SK-N-SH (cell line): ENCODE data around the gene GLCCI1. TPM values are rescaled to one million over a fixed set of nuclear protein-coding genes. Genes with fewer than 3 reads are reported as not detected.
A peak's percentile ranks its signal among the peaks of the same experiment; 100 is the strongest.

ENCODE experiments used
- CTCF ChIA-PET: fragments of 300-600, 350-600 bp; formaldehyde crosslinking; extraction: SDS; loops from one replicate; lab custom pipeline; 2021; lab: Yijun Ruan, JAX
- POLR2A ChIA-PET: fragments of 350-600 bp; sonication (Branson Sonifier 250); formaldehyde crosslinking; extraction: SDS; loops from one replicate; lab custom pipeline; 2020; ENCODE audit warnings: antibody characterized with exemption, inconsistent platforms; lab: Yijun Ruan, JAX
- DNase-seq: peaks from one replicate; pipeline ENCODE4 v3.0.0; 2012
- H2AFZ ChIP-seq: fragments of 200-600 bp; sonication (generic); 2 replicates; pipeline ENCODE4 v1.8.1; 2016; ENCODE audit warnings: antibody characterized with exemption, mild to moderate bottlenecking, low read depth
- H3F3A ChIP-seq: fragments of 200-600 bp; sonication (generic); replicated peaks from 2 replicates; pipeline ENCODE3; 2016; ENCODE audit warnings: antibody characterized with exemption, mild to moderate bottlenecking; ENCODE audit not compliant: insufficient read depth
- H3K27ac ChIP-seq, 2 experiments: fragments of 200-500 bp in 1 of 2; fragments of 200-600 bp in 1 of 2; sonication (Bioruptor generic) in 1 of 2; sonication (generic), shearing (Covaris generic) in 1 of 2; 2 replicates each; pipeline versions ENCODE4 v1.5.1 to v1.6.1; 2014 to 2016; ENCODE audit warnings: low read depth in 2 of 2, inconsistent platforms in 1 of 2, low read length in 1 of 2, mild to moderate bottlenecking in 1 of 2, mixed read lengths in 1 of 2
- H3K27me3 ChIP-seq: fragments of 200-600 bp; sonication (generic), shearing (Covaris generic); 2 replicates; pipeline ENCODE4 v1.6.1; 2016; ENCODE audit warnings: mixed run types; ENCODE audit not compliant: insufficient read depth
- H3K36me3 ChIP-seq, 2 experiments: fragments of 200-500 bp in 1 of 2; fragments of 200-600 bp in 1 of 2; sonication (Bioruptor generic) in 1 of 2; sonication (generic) in 1 of 2; replicated peaks in 1 of 2; 2 replicates each; pipeline versions ENCODE3 to v1.5.1; 2014 to 2016; ENCODE audit warnings: low read length in 1 of 2, mild to moderate bottlenecking in 1 of 2; ENCODE audit not compliant: insufficient read depth in 2 of 2, control insufficient read depth in 1 of 2
- H3K4me1 ChIP-seq, 2 experiments: fragments of 200-500 bp in 1 of 2; fragments of 200-600 bp in 1 of 2; sonication (Bioruptor generic) in 1 of 2; sonication (generic), shearing (Covaris generic) in 1 of 2; 2 replicates each; pipeline versions ENCODE4 v1.5.1 to v1.6.1; 2014 to 2016; ENCODE audit warnings: low read depth in 1 of 2, low read length in 1 of 2, mixed run types in 1 of 2; ENCODE audit not compliant: insufficient read depth in 2 of 2, control insufficient read depth in 1 of 2
- H3K4me2 ChIP-seq: fragments of 200-600 bp; sonication (generic), shearing (Covaris generic); 2 replicates; pipeline ENCODE4 v1.6.1; 2017; ENCODE audit warnings: mixed run types
- H3K4me3 ChIP-seq, 2 experiments: fragments of 200-500 bp in 1 of 2; fragments of 200-600 bp in 1 of 2; sonication (Bioruptor generic) in 1 of 2; sonication (generic), shearing (Covaris generic) in 1 of 2; 2 replicates each; pipeline versions ENCODE4 v1.5.1 to v1.8.1; 2014 to 2016; ENCODE audit warnings: low read depth in 2 of 2, inconsistent platforms in 1 of 2, low read length in 1 of 2, mild to moderate bottlenecking in 1 of 2, mixed read lengths in 1 of 2, moderate library complexity in 1 of 2
- H3K79me2 ChIP-seq: fragments of 200-600 bp; sonication (generic); 2 replicates; pipeline ENCODE4 v1.8.1; 2017; ENCODE audit warnings: mild to moderate bottlenecking; ENCODE audit not compliant: insufficient read depth
- H3K9ac ChIP-seq: fragments of 200-600 bp; sonication (generic); 2 replicates; pipeline ENCODE4 v1.6.1; 2017; ENCODE audit warnings: mixed run types
- H3K9me2 ChIP-seq: fragments of 200-600 bp; sonication (generic); 2 replicates; pipeline ENCODE4 v1.6.1; 2017; ENCODE audit warnings: mixed run types
- H3K9me3 ChIP-seq: fragments of 200-600 bp; sonication (generic); 2 replicates; pipeline ENCODE4 v1.6.1; 2017; ENCODE audit warnings: mixed run types, mild to moderate bottlenecking, moderate library complexity
- H4K20me1 ChIP-seq: fragments of 200-600 bp; sonication (generic); 2 replicates; pipeline ENCODE4 v1.6.1; 2017; ENCODE audit warnings: mild to moderate bottlenecking, mixed run types; ENCODE audit not compliant: insufficient read depth
- CTCF ChIP-seq: fragments of 200-600 bp; sonication (generic); IDR thresholded peaks from 2 replicates; pipeline ENCODE4 v1.6.1; 2017; ENCODE audit warnings: antibody characterized with exemption, mild to moderate bottlenecking, moderate library complexity
- EP300 ChIP-seq, 2 experiments: IDR thresholded peaks; 2 replicates each; pipeline versions ENCODE4 v1.4.0 to v1.6.1; 2012; ENCODE audit warnings: borderline replicate concordance in 1 of 2, low read depth in 1 of 2, low read length in 1 of 2
- EZH2phosphoT487 ChIP-seq: fragments of 200-600 bp; sonication (generic); IDR thresholded peaks from 2 replicates; pipeline ENCODE4 v1.6.1; 2017; ENCODE audit warnings: low read depth, mixed run types, mild to moderate bottlenecking, antibody characterized with exemption, moderate library complexity, borderline replicate concordance
- FOXM1 ChIP-seq: IDR thresholded peaks from 2 replicates; pipeline ENCODE4 v1.4.0; 2012; ENCODE audit warnings: low read depth, mild to moderate bottlenecking
- GATA2 ChIP-seq: sonication (generic); formaldehyde crosslinking; IDR thresholded peaks from 2 replicates; pipeline ENCODE4 v1.5.0; 2020; ENCODE audit warnings: mild to moderate bottlenecking, missing genetic modification reagents
- JUND ChIP-seq: IDR thresholded peaks from 2 replicates; pipeline ENCODE4 v1.4.0; 2012
- RXRA ChIP-seq: IDR thresholded peaks from 2 replicates; pipeline ENCODE4 v1.4.0; 2012; ENCODE audit warnings: low read depth, mild to moderate bottlenecking, borderline replicate concordance
- WGBS: methylation state at CpG from one replicate; pipeline ENCODE4 v1.1.6; 2017; ENCODE audit warnings: low lambda C conversion rate; 5-methylcytosine and 5-hydroxymethylcytosine counted together
- polyA plus RNA-seq, 3 experiments: library from polyadenylated mRNA; depleted of rRNA; stranded (reverse); fragments of >200 nt; gene quantifications; 2 replicates each; pipeline ENCODE4 v1.2.3, GENCODE V29; 2012
- TF ChIP-seq, protein P1 (sequence below): IDR thresholded peaks from 2 replicates; pipeline ENCODE4; 2012
- TF ChIP-seq, protein P2 (sequence below): fragments of 150-350 bp; IDR thresholded peaks from 2 replicates; pipeline ENCODE4 v1.6.1; 2016; ENCODE audit warnings: mild to moderate bottlenecking, low read depth, low read length
- TF ChIP-seq, protein P3 (sequence below): IDR thresholded peaks from 2 replicates; pipeline ENCODE4 v1.6.1; 2012; ENCODE audit warnings: mild to moderate bottlenecking, low read depth, low read length, moderate library complexity

GLCCI1 gene
- polyA plus RNA-seq, 1 of the 3 experiments (the other 2 are of a cell fraction), result 5.5 TPM

GRCh38 chr7:8115547-8116402 is 147.2 kb downstream of the GLCCI1 start:
- H3K27ac ChIP-seq, result no peak overlapping the region; a peak in 1 of 4 replicates
- H3K9me3 ChIP-seq, result no peaks in the 10 kb centered on the region
- no peaks in the 10 kb centered on the region for H3K79me2 ChIP-seq
- POLR2A ChIA-PET, result no interaction called here
- H3K9me2 ChIP-seq, result no peaks in the 10 kb centered on the region
- H3K27me3 ChIP-seq, result no peaks in the 10 kb centered on the region; the same call in 1 of the 2 replicates
- no peaks in the 10 kb centered on the region for H4K20me1 ChIP-seq
- H3K4me1 ChIP-seq, result no peaks in the 10 kb centered on the region; a peak in 1 of 4 replicates
- DNase-seq, result no peak
- H2AFZ ChIP-seq, result no peak overlapping the region
- 43% methylated on average over 3 of the region's 3 CpGs for WGBS
- CTCF ChIA-PET, result no interaction called here
- H3K36me3 ChIP-seq, result peaks cover 0 to 25% of the 10 kb centered on the region in 2 experiments
- no peak overlapping the region for H3K9ac ChIP-seq
- no peak overlapping the region for H3K4me3 ChIP-seq
- H3K4me2 ChIP-seq, result no peak overlapping the region
- TF ChIP-seq JUND (no peak), CTCF (no peak), EZH2phosphoT487 (no peak), GATA2 (CRISPR knock-in tag) (no peak), RXRA (no peak), EP300 (IDR thresholded peaks at IDR 0.05; ENCODE audit: borderline replicate concordance in 1 of 2, low read depth in 1 of 2, low read length in 1 of 2) (no peak)
- TF ChIP-seq, protein P1, sequence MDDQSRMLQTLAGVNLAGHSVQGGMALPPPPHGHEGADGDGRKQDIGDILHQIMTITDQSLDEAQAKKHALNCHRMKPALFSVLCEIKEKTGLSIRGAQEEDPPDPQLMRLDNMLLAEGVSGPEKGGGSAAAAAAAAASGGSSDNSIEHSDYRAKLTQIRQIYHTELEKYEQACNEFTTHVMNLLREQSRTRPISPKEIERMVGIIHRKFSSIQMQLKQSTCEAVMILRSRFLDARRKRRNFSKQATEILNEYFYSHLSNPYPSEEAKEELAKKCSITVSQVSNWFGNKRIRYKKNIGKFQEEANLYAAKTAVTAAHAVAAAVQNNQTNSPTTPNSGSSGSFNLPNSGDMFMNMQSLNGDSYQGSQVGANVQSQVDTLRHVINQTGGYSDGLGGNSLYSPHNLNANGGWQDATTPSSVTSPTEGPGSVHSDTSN, result no peak
- TF ChIP-seq, protein P2, sequence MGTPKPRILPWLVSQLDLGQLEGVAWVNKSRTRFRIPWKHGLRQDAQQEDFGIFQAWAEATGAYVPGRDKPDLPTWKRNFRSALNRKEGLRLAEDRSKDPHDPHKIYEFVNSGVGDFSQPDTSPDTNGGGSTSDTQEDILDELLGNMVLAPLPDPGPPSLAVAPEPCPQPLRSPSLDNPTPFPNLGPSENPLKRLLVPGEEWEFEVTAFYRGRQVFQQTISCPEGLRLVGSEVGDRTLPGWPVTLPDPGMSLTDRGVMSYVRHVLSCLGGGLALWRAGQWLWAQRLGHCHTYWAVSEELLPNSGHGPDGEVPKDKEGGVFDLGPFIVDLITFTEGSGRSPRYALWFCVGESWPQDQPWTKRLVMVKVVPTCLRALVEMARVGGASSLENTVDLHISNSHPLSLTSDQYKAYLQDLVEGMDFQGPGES, result no peak
- H3F3A ChIP-seq, result no peaks in the 10 kb centered on the region

- H3K79me2 ChIP-seq, result no peaks in the 10 kb centered on the region
- peaks cover 0 to 25% of the 10 kb centered on the region in 2 experiments for H3K36me3 ChIP-seq
- H3K4me2 ChIP-seq, result no peak overlapping the region
- TF ChIP-seq, protein P3, sequence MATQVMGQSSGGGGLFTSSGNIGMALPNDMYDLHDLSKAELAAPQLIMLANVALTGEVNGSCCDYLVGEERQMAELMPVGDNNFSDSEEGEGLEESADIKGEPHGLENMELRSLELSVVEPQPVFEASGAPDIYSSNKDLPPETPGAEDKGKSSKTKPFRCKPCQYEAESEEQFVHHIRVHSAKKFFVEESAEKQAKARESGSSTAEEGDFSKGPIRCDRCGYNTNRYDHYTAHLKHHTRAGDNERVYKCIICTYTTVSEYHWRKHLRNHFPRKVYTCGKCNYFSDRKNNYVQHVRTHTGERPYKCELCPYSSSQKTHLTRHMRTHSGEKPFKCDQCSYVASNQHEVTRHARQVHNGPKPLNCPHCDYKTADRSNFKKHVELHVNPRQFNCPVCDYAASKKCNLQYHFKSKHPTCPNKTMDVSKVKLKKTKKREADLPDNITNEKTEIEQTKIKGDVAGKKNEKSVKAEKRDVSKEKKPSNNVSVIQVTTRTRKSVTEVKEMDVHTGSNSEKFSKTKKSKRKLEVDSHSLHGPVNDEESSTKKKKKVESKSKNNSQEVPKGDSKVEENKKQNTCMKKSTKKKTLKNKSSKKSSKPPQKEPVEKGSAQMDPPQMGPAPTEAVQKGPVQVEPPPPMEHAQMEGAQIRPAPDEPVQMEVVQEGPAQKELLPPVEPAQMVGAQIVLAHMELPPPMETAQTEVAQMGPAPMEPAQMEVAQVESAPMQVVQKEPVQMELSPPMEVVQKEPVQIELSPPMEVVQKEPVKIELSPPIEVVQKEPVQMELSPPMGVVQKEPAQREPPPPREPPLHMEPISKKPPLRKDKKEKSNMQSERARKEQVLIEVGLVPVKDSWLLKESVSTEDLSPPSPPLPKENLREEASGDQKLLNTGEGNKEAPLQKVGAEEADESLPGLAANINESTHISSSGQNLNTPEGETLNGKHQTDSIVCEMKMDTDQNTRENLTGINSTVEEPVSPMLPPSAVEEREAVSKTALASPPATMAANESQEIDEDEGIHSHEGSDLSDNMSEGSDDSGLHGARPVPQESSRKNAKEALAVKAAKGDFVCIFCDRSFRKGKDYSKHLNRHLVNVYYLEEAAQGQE, result peak; percentile 84
- no peak for TF ChIP-seq FOXM1
- peaks cover 0 to 3% of the 10 kb centered on the region in 2 experiments; a peak in 1 of 4 replicates for H3K4me1 ChIP-seq
- WGBS, result 32% methylated on average over 2 of the region's 2 CpGs
- no peak overlapping the region for H3K9ac ChIP-seq
- H3F3A ChIP-seq, result no peaks in the 10 kb centered on the region
- CTCF ChIA-PET, result no interaction called here
- no peaks in the 10 kb centered on the region for H3K9me2 ChIP-seq
- H2AFZ ChIP-seq, result no peak overlapping the region
- H3K27ac ChIP-seq, result no peak overlapping the region
- no peaks in the 10 kb centered on the region for H3K9me3 ChIP-seq
- H4K20me1 ChIP-seq, result no peaks in the 10 kb centered on the region
- no peak for DNase-seq
- no peak overlapping the region for H3K4me3 ChIP-seq
- H3K27me3 ChIP-seq, result no peaks in the 10 kb centered on the region; the same call in 1 of the 2 replicates
- POLR2A ChIA-PET, result no interaction called here
Measured at GRCh38 chr7:8117195-8117594, 148.6 kb downstream of the GLCCI1 start.
